A549 (cell line): ENCODE results near the gene PPIE. TPM values are rescaled to one million over a fixed set of nuclear protein-coding genes. Genes with fewer than 3 reads are reported as not detected.

ENCODE experiments used
- ATAC-seq, 2 experiments: fragments of 200-7000 bp in 1 of 2; fragments of >200 bp in 1 of 2; cut with Nextera tagmentation in 1 of 2; cut with Tn5 transposase in 1 of 2; 3 replicates each; pipeline versions ENCODE4 v1.8.0 to v1.9.1; 2018 to 2020; ENCODE audit warnings: mild to moderate bottlenecking in 1 of 2, moderate library complexity in 1 of 2
- CTCF ChIA-PET: fragments of 300-600 bp; sonication (Branson Sonifier 250); formaldehyde crosslinking; extraction: SDS; loops from one replicate; lab custom pipeline; 2021; ENCODE audit warnings: antibody characterized with exemption, inconsistent platforms; lab: Yijun Ruan, JAX
- POLR2A ChIA-PET: fragments of 350-600 bp; formaldehyde crosslinking; extraction: SDS; loops from one replicate; lab custom pipeline; 2021; ENCODE audit warnings: antibody characterized with exemption, inconsistent platforms; lab: Yijun Ruan, JAX
- DNase-seq, 2 experiments: peaks; one replicate each; pipeline versions ENCODE4 v3.0.0 to v3.0.0-alpha.2; 2011 to 2016; ENCODE audit warnings: low read depth in 1 of 2, low spot score in 1 of 2
- FAIRE-seq: peaks from 2 replicates; lab custom pipeline; 2011; peaks lifted over from hg19 to GRCh38; lab: Jason Lieb, UNC
- H3K27ac ChIP-seq, 2 experiments: fragments of >200 bp; sonication (Bioruptor Twin); formaldehyde crosslinking; 3 replicates each; pipeline ENCODE4 v1.5.1; 2016 to 2017
- H3K4me1 ChIP-seq: fragments of >200 bp; sonication (Bioruptor Twin); formaldehyde crosslinking; 3 replicates; pipeline ENCODE4 v1.6.1; 2016
- H3K4me2 ChIP-seq: fragments of >200 bp; sonication (Bioruptor Twin); formaldehyde crosslinking; 3 replicates; pipeline ENCODE4 v1.6.1; 2016
- H3K4me3 ChIP-seq: fragments of >200 bp; sonication (Bioruptor Twin); formaldehyde crosslinking; 3 replicates; pipeline ENCODE4 v1.5.1; 2016
- H3K9me3 ChIP-seq: fragments of >200 bp; sonication (Bioruptor Twin); formaldehyde crosslinking; 3 replicates; pipeline ENCODE4 v1.6.1; 2016
- ATOH8 ChIP-seq: fragments of 250-450 bp; sonication (Bioruptor Pico); IDR thresholded peaks from 2 replicates; pipeline ENCODE4 v1.5.0; 2020; ENCODE audit warnings: low read depth, mild to moderate bottlenecking, moderate library complexity
- CBX8 ChIP-seq: fragments of 200-600 bp; sonication (generic); IDR thresholded peaks from 2 replicates; pipeline ENCODE4 v1.6.1; 2016
- E2F6 ChIP-seq: IDR thresholded peaks from 2 replicates; pipeline ENCODE4 v1.6.1; 2012; ENCODE audit warnings: low read depth, borderline replicate concordance
- ESRRA ChIP-seq: fragments of 150-350 bp; IDR thresholded peaks from 2 replicates; pipeline ENCODE4 v1.6.1; 2014; ENCODE audit warnings: mild to moderate bottlenecking, low read length, borderline replicate concordance
- FOSL2 ChIP-seq, 2 experiments: fragments of 450-650 bp in 1 of 2; fragments of >200 bp in 1 of 2; sonication (Bioruptor Twin) in 1 of 2; formaldehyde crosslinking; IDR thresholded peaks; 2 replicates each; pipeline versions ENCODE4 v1.5.0 to v1.6.1; 2016 to 2020; ENCODE audit warnings: mild to moderate bottlenecking in 1 of 2, moderate library complexity in 1 of 2
- HDAC2 ChIP-seq: fragments of 200-600 bp; sonication (generic); IDR thresholded peaks from 2 replicates; pipeline ENCODE4 v1.6.1; 2016
- HES2 ChIP-seq: fragments of >200 bp; sonication (Bioruptor Twin); formaldehyde crosslinking; IDR thresholded peaks from 2 replicates; pipeline ENCODE4 v1.6.1; 2016
- HOXA7 ChIP-seq: fragments of 250-450 bp; sonication (Bioruptor Pico); IDR thresholded peaks from 2 replicates; pipeline ENCODE4 v1.5.0; 2020; ENCODE audit warnings: mild to moderate bottlenecking, moderate library complexity
- KDM1A ChIP-seq: fragments of 200-600 bp; sonication (generic); IDR thresholded peaks from 2 replicates; pipeline ENCODE4 v1.6.1; 2016; ENCODE audit warnings: low read depth, mild to moderate bottlenecking
- KDM5A ChIP-seq: fragments of 200-600 bp; sonication (generic); IDR thresholded peaks from 2 replicates; pipeline ENCODE4 v1.6.1; 2016; ENCODE audit warnings: antibody characterized with exemption, mild to moderate bottlenecking
- MAFK ChIP-seq: fragments of 450-650 bp; IDR thresholded peaks from 2 replicates; pipeline ENCODE4 v1.6.1; 2014; ENCODE audit not compliant: partially characterized antibody
- MAZ ChIP-seq: fragments of 150-350 bp; IDR thresholded peaks from 2 replicates; pipeline ENCODE4 v1.6.1; 2014; ENCODE audit warnings: antibody characterized with exemption, low read depth, low read length, borderline replicate concordance
- NFE2L2 ChIP-seq: fragments of 150-350 bp; conservative IDR thresholded peaks from 2 replicates; pipeline ENCODE4 v1.6.1; 2014; ENCODE audit warnings: low read length
- POLR2A ChIP-seq: IDR thresholded peaks from 2 replicates; pipeline ENCODE4 v1.6.1; 2012; ENCODE audit warnings: mild to moderate bottlenecking, low read length
- RCOR1 ChIP-seq: fragments of 150-350 bp; IDR thresholded peaks from 2 replicates; pipeline ENCODE4 v1.6.1; 2014; ENCODE audit warnings: antibody characterized with exemption, low read length, low read depth
- RFX5 ChIP-seq: fragments of 450-650 bp; IDR thresholded peaks from 2 replicates; pipeline ENCODE4 v1.7.1; 2014; ENCODE audit warnings: antibody characterized with exemption, mild to moderate bottlenecking, moderate library complexity
- SMC3 ChIP-seq: fragments of >200 bp; sonication (Bioruptor Twin); formaldehyde crosslinking; IDR thresholded peaks from 3 replicates; pipeline ENCODE4 v1.6.1; 2018; ENCODE audit warnings: inconsistent platforms
- ZC3H11A ChIP-seq: fragments of 450-650 bp; IDR thresholded peaks from 2 replicates; pipeline ENCODE4 v1.6.1; 2014; ENCODE audit warnings: antibody characterized with exemption, mild to moderate bottlenecking
- ZFP36 ChIP-seq: fragments of 450-650 bp; IDR thresholded peaks from 2 replicates; pipeline ENCODE4 v1.6.1; 2014; ENCODE audit warnings: borderline replicate concordance; ENCODE audit not compliant: partially characterized antibody
- WGBS: methylation state at CpG from one replicate; pipeline ENCODE4 v1.1.6; 2017; ENCODE audit errors: missing lambda C conversion rate; 5-methylcytosine and 5-hydroxymethylcytosine counted together
- polyA plus RNA-seq, 4 experiments: library from polyadenylated mRNA; depleted of rRNA in 3 of 4; stranded (reverse); fragments of >200 nt; fragmentation: RNase III in 1 of 4; extraction: RNeasy Plus Mini Kit Qiagen cat#74134 plus additional on column Dnase treatment in 1 of 4; gene quantifications; 2 replicates in 3 of 4; 3 replicates in 1 of 4; pipeline ENCODE4 v1.2.3, GENCODE V29; 2011 to 2017

Gene PPIE
- polyA plus RNA-seq, 2 of the 4 experiments (the other 2 are of a cell fraction): 46.6 to 75.6 TPM

GRCh38 chr1:39760074-39761008 is 21.7 kb downstream of the PPIE start:
- Histone ChIP-seq H3K4me3 (no peak overlapping the region), H3K4me2 (no peak overlapping the region), H3K9me3 (no peaks in the 10 kb centered on the region), H3K4me1 (no peaks in the 10 kb centered on the region), H3K27ac (no peak overlapping the region)
- POLR2A ChIA-PET: no interaction called here
- TF ChIP-seq CBX8 (no peak), HOXA7 (CRISPR knock-in tag) (no peak), ATOH8 (CRISPR knock-in tag) (no peak), ZFP36 (no peak), RCOR1 (no peak)
- CTCF ChIA-PET: interaction anchor here (1.3 kb wide), 1 partner anchor 40 kb away, joined by 3 read pairs; no protein-coding TSS in a partner anchor
- FAIRE-seq (no peak), ATAC-seq (no peak), DNase-seq (no peak)
- WGBS: 86% methylated on average over 13 of the region's 16 CpGs

GRCh38 chr1:39761016-39761415 is 22.3 kb downstream of the PPIE start:
- ATAC-seq: no peak
- 96% methylated on average over 7 of the region's 9 CpGs for WGBS

GRCh38 chr1:39761557-39762260 is 23.0 kb downstream of the PPIE start:
- H3K4me3 ChIP-seq: no peak overlapping the region
- TF ChIP-seq SMC3 (no peak), HDAC2 (no peak), MAFK (no peak), HES2 (no peak), MAZ (no peak), KDM5A (no peak), KDM1A (no peak), RFX5 (no peak), ESRRA (no peak)
- TF ChIP-seq, all 56 proteins: peak for 0
- ChIA-PET CTCF (interaction anchor here (0.5 kb wide), 1 partner anchor 337 kb away, joined by 4 read pairs; no protein-coding TSS in a partner anchor), POLR2A (interaction anchor here (0.6 kb wide), 1 partner anchor 19 kb away, joined by 4 read pairs; no protein-coding TSS in a partner anchor)
- H3K4me2 ChIP-seq: no peak overlapping the region
- no peak overlapping the region for H3K27ac ChIP-seq
- H3K9me3 ChIP-seq: no peaks in the 10 kb centered on the region
- 85% methylated on average over 12 of the region's 16 CpGs for WGBS
- H3K4me1 ChIP-seq: no peaks in the 10 kb centered on the region
- ATAC-seq (no peak), FAIRE-seq (no peak), DNase-seq (no peak)

More at GRCh38 chr1:39761016-39761415, 22.3 kb downstream of the PPIE start:
- ChIA-PET POLR2A (interaction anchor here (0.6 kb wide), 1 partner anchor 19 kb away, joined by 4 read pairs; no protein-coding TSS in a partner anchor), CTCF (interaction anchor here (0.5 to 1.3 kb wide), 2 partner anchors 39 to 338 kb away, joined by 3 to 4 read pairs; no protein-coding TSS in a partner anchor)
- Histone ChIP-seq H3K4me2 (no peak overlapping the region), H3K4me3 (no peak overlapping the region), H3K27ac (no peak overlapping the region), H3K9me3 (no peaks in the 10 kb centered on the region), H3K4me1 (no peaks in the 10 kb centered on the region)
- TF ChIP-seq NFE2L2: no peak
- no peak for TF ChIP-seq E2F6
- TF ChIP-seq HES2: no peak
- no peak for TF ChIP-seq POLR2A
- no peak for TF ChIP-seq ZC3H11A
- TF ChIP-seq FOSL2 (IDR thresholded peaks at IDR 0.05): no peak
- TF ChIP-seq FOSL2 (CRISPR knock-in tag; IDR thresholded peaks at IDR 0.05): no peak
- FAIRE-seq (no peak), DNase-seq (no peak)
